ENCODE results near the gene ZBTB9.

Gene ZBTB9

DNA sequence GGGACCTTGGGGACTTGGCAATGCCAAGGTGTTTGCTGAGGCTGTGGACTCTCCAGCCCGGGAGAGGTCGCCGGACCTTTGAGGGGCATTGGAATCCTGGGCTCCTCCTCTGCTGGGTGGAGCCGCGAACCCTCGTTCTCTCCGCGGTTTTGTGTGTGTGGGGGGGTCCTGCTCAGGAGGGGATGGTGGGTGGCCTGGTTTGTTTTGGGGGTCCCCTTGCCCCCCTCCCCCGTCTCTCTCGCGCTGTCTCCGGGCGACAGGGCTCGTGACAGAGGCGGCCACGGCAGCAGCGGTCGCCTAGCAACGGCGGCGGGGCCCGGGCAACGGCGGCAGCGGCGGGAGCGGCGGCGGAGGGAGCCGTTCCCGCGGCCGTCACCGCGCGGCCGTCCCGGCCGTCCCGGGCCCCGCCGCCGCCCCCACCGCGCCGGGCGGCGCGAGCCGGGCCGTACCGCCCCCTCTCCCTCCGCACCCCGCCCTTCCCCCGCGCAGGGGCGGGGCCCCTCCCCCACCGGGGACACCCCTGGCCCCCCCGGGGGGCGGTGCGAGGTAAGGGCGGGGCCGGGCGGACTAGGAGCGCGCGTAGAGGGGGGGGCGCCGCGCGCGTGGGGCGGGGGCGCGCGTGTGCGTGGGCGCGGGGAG, 26.7 kb upstream of the ZBTB9 start:
- ATAC-seq (ENCODE audit: low read depth), result no peak
- no peak for DNase-seq (ENCODE audit: low spot score)
- Histone ChIP-seq H3K27ac (ENCODE audit: poor library complexity, severe bottlenecking) (peak overlapping the region; percentile 82), H3K27me3 (ENCODE audit: insufficient read depth, poor library complexity, severe bottlenecking) (no peaks in the 10 kb centered on the region), H3K4me3 (ENCODE audit: severe bottlenecking) (peak overlapping the region; percentile 69), H3K9me3 (ENCODE audit: severe bottlenecking) (no peaks in the 10 kb centered on the region), H3K4me1 (ENCODE audit: insufficient read depth, poor library complexity, severe bottlenecking) (peaks cover 30% of the 10 kb centered on the region), H3K36me3 (ENCODE audit: low read depth) (no peaks in the 10 kb centered on the region)
- TF ChIP-seq, protein P1, sequence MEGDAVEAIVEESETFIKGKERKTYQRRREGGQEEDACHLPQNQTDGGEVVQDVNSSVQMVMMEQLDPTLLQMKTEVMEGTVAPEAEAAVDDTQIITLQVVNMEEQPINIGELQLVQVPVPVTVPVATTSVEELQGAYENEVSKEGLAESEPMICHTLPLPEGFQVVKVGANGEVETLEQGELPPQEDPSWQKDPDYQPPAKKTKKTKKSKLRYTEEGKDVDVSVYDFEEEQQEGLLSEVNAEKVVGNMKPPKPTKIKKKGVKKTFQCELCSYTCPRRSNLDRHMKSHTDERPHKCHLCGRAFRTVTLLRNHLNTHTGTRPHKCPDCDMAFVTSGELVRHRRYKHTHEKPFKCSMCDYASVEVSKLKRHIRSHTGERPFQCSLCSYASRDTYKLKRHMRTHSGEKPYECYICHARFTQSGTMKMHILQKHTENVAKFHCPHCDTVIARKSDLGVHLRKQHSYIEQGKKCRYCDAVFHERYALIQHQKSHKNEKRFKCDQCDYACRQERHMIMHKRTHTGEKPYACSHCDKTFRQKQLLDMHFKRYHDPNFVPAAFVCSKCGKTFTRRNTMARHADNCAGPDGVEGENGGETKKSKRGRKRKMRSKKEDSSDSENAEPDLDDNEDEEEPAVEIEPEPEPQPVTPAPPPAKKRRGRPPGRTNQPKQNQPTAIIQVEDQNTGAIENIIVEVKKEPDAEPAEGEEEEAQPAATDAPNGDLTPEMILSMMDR (IDR thresholded peaks at IDR 0.05; ENCODE audit: poor library complexity, severe bottlenecking), result no peak

DNA sequence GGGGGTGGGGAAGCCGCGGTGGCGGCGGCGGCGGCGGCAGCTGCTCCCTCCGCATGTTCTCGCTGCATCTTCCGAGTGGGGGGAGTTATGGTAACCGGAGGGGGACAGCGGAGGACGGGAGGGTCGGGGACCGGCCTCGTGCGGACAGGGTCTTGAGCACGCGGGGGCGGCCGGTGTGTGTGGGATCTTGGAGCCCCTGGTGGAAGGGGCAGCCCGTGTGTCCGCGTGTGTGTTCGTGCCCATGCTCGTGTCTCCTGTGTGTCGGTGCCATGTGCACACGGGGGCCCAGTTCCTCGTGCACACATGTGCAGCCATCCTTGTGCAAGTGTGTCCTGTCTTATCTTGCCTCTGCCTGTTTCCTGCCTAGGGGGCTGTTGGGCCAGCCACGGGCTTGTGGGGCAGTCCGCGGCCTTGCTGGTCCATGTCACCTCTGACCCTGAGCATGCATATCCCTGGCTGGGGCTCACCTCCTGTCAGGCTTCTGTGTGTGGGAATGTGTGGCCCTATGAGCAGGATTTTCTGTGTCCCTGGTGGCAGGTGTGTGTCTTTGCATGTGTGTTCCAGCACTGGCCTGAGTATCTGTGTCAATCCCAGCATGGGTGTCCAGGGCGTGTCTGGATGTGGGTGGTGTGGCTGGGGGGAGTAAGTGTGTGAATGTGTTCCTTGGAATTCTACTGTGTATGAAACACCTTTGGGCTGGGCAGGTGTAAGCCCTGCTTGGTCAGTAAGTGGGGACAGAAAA, 26.0 kb upstream of the ZBTB9 start:
- DNase-seq (ENCODE audit: low spot score) (no peak), ATAC-seq (ENCODE audit: low read depth) (peak; percentile 46)
- Histone ChIP-seq H3K4me3 (ENCODE audit: severe bottlenecking) (peak overlapping the region; percentile 69), H3K36me3 (ENCODE audit: low read depth) (no peaks in the 10 kb centered on the region), H3K27ac (ENCODE audit: poor library complexity, severe bottlenecking) (peak overlapping the region; percentile 82), H3K4me1 (ENCODE audit: insufficient read depth, poor library complexity, severe bottlenecking) (peaks cover 30% of the 10 kb centered on the region), H3K9me3 (ENCODE audit: severe bottlenecking) (no peaks in the 10 kb centered on the region), H3K27me3 (ENCODE audit: insufficient read depth, poor library complexity, severe bottlenecking) (no peaks in the 10 kb centered on the region)
- TF ChIP-seq, protein P1 (IDR thresholded peaks at IDR 0.05; ENCODE audit: poor library complexity, severe bottlenecking), result peak; percentile 32

DNA sequence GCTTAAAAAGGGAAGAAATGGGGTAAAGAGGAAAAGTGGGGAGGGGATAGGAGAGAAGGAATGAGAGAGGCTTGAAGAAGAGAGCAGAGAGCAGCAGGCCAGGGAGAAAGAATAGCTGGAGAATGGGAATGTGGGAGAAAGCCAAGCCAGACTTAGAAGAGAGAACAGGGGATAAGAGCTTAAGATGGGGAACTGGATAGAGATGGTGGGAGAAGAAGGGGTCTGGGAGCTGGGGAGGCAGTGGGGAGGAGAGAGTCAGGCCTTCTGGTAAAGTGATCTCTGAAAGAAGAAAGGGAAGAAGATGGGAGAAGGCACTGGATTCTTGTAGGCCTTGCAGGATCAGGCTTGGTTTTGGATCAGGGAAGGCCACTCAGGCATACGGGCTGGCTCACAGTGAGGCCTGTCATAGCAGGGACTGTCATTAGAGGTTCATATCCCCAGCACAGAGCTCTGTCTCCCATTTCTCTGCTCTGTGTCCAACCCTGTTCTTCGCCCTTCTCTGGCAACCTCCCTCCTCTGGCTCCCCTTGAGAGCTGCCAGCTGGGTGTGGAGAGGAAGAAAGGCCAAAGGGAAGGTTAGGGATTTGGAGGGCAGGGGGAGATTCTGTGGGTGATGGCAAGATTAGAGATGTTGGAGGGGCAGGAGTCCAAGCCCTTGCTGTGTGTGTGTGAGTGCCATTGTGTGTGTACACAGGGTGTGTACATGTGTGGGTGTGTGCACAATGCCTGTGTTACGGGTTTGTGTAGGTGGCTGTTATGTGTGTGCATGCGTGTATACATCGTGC, 25.2 kb upstream of the ZBTB9 start:
- no peaks in the 10 kb centered on the region for H3K9me3 ChIP-seq (ENCODE audit: severe bottlenecking)
- no peak for DNase-seq (ENCODE audit: low spot score)
- no peak for ATAC-seq (ENCODE audit: low read depth)
- no peak overlapping the region for H3K4me3 ChIP-seq (ENCODE audit: severe bottlenecking)
- no peaks in the 10 kb centered on the region for H3K36me3 ChIP-seq (ENCODE audit: low read depth)
- peak overlapping the region; percentile 82 for H3K27ac ChIP-seq (ENCODE audit: poor library complexity, severe bottlenecking)
- TF ChIP-seq, protein P1 (IDR thresholded peaks at IDR 0.05; ENCODE audit: poor library complexity, severe bottlenecking), result peak; percentile 7
- H3K4me1 ChIP-seq (ENCODE audit: insufficient read depth, poor library complexity, severe bottlenecking), result peaks cover 30% of the 10 kb centered on the region
- no peaks in the 10 kb centered on the region for H3K27me3 ChIP-seq (ENCODE audit: insufficient read depth, poor library complexity, severe bottlenecking)

DNA sequence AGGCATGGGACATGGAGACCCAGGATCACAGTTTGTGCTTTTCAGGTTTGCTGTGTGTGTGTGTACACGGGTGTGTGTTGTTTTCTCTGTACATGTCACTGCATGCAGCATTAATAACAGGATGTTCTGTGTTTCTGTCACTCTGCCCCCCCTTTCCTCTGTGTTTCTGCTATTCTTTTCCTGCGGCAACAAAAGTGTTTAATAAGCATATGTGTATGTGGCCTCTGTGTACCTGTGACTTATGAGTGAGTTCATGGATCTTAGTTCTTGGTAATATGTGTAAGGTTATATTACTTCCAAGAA, 24.7 kb upstream of the ZBTB9 start:
- peaks cover 30% of the 10 kb centered on the region for H3K4me1 ChIP-seq (ENCODE audit: insufficient read depth, poor library complexity, severe bottlenecking)
- H3K36me3 ChIP-seq (ENCODE audit: low read depth), result no peaks in the 10 kb centered on the region
- no peak overlapping the region for H3K4me3 ChIP-seq (ENCODE audit: severe bottlenecking)
- ATAC-seq (ENCODE audit: low read depth) (no peak), DNase-seq (ENCODE audit: low spot score) (no peak)
- H3K9me3 ChIP-seq (ENCODE audit: severe bottlenecking), result no peaks in the 10 kb centered on the region
- peak overlapping the region; percentile 82 for H3K27ac ChIP-seq (ENCODE audit: poor library complexity, severe bottlenecking)
- H3K27me3 ChIP-seq (ENCODE audit: insufficient read depth, poor library complexity, severe bottlenecking), result no peaks in the 10 kb centered on the region
- TF ChIP-seq, protein P1 (IDR thresholded peaks at IDR 0.05; ENCODE audit: poor library complexity, severe bottlenecking), result no peak
